T-helper 17 cell (primary cell): Measurements from ENCODE around the gene CD44. TPM values are rescaled to one million over a fixed set of nuclear protein-coding genes. Genes with fewer than 3 reads are reported as not detected.
"Not testable (repeated sequence)": the region's sequence is repeated elsewhere in the genome, so short reads cannot be mapped to it uniquely, and the experiment has no call there.

Source experiments
- ATAC-seq: fragments of 150-1000 bp; cut with Tn5 transposase; 2 replicates; pipeline ENCODE4 v1.10.0; 2021; ENCODE audit warnings: mild to moderate bottlenecking, moderate library complexity
- DNase-seq, 3 donors: peaks; one replicate each; pipeline versions ENCODE4 v3.0.0 to v3.0.0-alpha.2; 2020 to 2021
- H3K9me3 ChIP-seq: one replicate; pipeline ENCODE4 v1.7.0; 2013; ENCODE audit warnings: low read length, mild to moderate bottlenecking; ENCODE audit not compliant: control insufficient read depth, poor library complexity, severe bottlenecking
- H3K27ac Mint-ChIP-seq: one replicate; pipeline ENCODE4 v1.8.0; 2022; ENCODE audit warnings: mild to moderate bottlenecking, moderate library complexity, mixed read lengths
- H3K27me3 Mint-ChIP-seq: one replicate; pipeline ENCODE4 v1.8.0; 2022; ENCODE audit warnings: mixed read lengths
- H3K36me3 Mint-ChIP-seq: one replicate; pipeline ENCODE4 v1.8.0; 2022; ENCODE audit warnings: low read depth, mixed read lengths
- H3K4me1 Mint-ChIP-seq: one replicate; pipeline ENCODE4 v1.8.0; 2022; ENCODE audit warnings: mild to moderate bottlenecking, mixed read lengths
- H3K4me3 Mint-ChIP-seq: one replicate; pipeline ENCODE4 v1.8.0; 2022; ENCODE audit warnings: mild to moderate bottlenecking, moderate library complexity, mixed read lengths
- total RNA-seq, 4 donors: library from RNA in 2 of 4; stranded (reverse) in 2 of 4; gene quantifications; one replicate each; pipeline ENCODE4 v1.2.3 and lab custom pipeline; 2022 to 2026

Gene CD44
- total RNA-seq (1,000 to 10,000 TPM; 1,118 to 1,497 TPM), total RNA-seq (lab: John Stamatoyannopoulos, UW) (482 to 838 reads per million in 2 donors)

DNA sequence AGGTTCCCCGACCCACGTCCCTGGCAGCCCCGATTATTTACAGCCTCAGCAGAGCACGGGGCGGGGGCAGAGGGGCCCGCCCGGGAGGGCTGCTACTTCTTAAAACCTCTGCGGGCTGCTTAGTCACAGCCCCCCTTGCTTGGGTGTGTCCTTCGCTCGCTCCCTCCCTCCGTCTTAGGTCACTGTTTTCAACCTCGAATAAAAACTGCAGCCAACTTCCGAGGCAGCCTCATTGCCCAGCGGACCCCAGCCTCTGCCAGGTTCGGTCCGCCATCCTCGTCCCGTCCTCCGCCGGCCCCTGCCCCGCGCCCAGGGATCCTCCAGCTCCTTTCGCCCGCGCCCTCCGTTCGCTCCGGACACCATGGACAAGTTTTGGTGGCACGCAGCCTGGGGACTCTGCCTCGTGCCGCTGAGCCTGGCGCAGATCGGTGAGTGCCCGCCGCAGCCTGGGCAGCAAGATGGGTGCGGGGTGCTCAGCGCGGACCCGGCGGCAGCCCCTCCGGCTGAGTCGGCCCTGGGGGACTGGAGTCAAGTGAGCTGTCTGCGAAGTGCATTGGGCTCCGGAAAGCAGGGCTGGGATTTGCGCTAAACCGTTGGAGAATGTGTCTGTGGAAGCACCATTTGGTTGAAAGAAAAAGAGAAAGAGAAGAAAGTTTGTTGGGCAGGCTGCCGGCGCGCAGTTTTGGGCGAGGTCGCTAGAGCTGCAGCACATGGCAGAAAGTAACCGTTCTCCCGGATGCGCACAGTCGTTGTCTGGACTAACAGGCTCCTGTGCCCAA, at the start of gene CD44:
TSS of gene CD44 (plus strand) at position 229 of the 779 bp plus-strand sequence. CDS start at position 362, 133 bp downstream.
- Mint-ChIP-seq H3K27me3 (no peaks in the 10 kb centered on the region), H3K4me3 (peak within 1 kb of the TSS; percentile 99), H3K27ac (peak within 1 kb of the TSS; percentile 99), H3K4me1 (peaks cover 46% of the 10 kb centered on the region), H3K36me3 (peaks cover 20% of the 10 kb centered on the region)
- ATAC-seq = peak; percentile 85
- peak; percentile 66 to 79 (median 71) for DNase-seq
- no peaks in the 10 kb centered on the region for H3K9me3 ChIP-seq

GRCh38 chr11:35089666-35090065, 49.3 kb upstream of the CD44 start:
- Mint-ChIP-seq H3K27me3 (no peaks in the 10 kb centered on the region), H3K36me3 (peaks cover 2% of the 10 kb centered on the region), H3K4me3 (no peak overlapping the region), H3K27ac (peak overlapping the region; percentile 21), H3K4me1 (peaks cover 31% of the 10 kb centered on the region)
- no peak for DNase-seq
- ATAC-seq = no peak
- H3K9me3 ChIP-seq = no peaks in the 10 kb centered on the region

DNA sequence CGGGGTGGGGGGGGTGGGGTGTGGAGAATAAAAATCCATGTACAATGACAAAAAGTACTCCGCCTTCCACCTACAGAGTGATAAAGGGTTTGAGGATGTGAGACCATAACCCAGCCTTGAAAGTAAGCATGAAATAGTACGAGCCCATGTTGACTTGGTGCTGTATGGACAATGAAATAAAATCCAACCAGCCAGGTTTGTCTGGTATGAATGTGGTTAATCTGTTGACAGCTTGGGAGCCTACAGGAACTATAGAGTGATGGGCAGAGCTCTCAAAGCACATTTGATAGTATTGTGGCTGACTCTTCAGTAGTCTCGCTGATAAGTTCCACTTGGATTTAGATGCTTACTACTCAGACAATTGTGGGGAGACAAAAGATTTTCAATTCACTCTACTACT, 48.8 kb upstream of the CD44 start:
- peaks cover 2% of the 10 kb centered on the region for H3K36me3 Mint-ChIP-seq
- no peaks in the 10 kb centered on the region for H3K9me3 ChIP-seq
- DNase-seq (no peak), ATAC-seq (no peak)
- peak overlapping the region; percentile 21 for H3K27ac Mint-ChIP-seq
- H3K4me3 Mint-ChIP-seq = no peak overlapping the region
- H3K27me3 Mint-ChIP-seq = no peaks in the 10 kb centered on the region
- peaks cover 27% of the 10 kb centered on the region for H3K4me1 Mint-ChIP-seq

- H3K27ac Mint-ChIP-seq, ATAC-seq, H3K9me3 ChIP-seq, H3K36me3 Mint-ChIP-seq, H3K27me3 Mint-ChIP-seq, DNase-seq, H3K4me3 Mint-ChIP-seq: not testable (repeated sequence)
- peaks cover 32% of the 10 kb centered on the region for H3K4me1 Mint-ChIP-seq
Measured at GRCh38 chr11:35090991-35091390, 48.0 kb upstream of the CD44 start.

GRCh38 chr11:35096723-35097122, 42.2 kb upstream of the CD44 start:
- H3K9me3 ChIP-seq = no peaks in the 10 kb centered on the region
- no peak for DNase-seq
- Mint-ChIP-seq H3K4me1 (peaks cover 16% of the 10 kb centered on the region), H3K36me3 (peaks cover 6% of the 10 kb centered on the region), H3K27ac (no peak overlapping the region), H3K27me3 (no peaks in the 10 kb centered on the region), H3K4me3 (peak overlapping the region; percentile 8)
- ATAC-seq = no peak

DNA sequence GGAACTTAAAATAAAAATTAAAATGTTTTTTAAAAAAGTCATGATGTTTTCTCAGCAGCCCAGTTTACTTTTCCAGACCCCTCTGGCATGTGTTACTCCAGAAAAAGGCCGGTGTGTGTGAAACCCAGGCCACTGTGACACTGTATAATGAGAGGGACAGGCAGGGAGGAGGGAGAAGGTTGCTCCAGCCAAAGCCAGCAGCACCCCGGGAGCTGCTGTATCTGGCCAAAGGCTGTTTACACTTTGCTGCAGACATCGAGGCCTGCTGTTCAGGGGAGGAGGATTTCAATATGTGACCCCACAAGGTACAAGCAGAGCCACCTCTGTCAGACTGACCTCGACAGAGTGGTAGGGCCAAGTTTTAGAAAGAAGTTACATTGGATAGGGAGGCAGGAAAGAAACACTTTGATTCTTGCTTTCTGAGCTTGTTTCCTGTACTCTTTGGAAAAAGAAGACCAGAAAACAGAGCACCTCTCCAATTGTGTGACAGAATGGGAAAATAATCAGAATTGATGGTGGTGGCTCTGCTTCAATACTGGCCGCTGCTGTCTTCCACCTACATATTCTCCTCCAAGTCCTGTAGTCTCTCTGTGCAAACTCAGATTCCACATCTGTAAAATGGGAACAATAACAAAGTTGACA, 41.0 kb upstream of the CD44 start:
- Mint-ChIP-seq H3K27me3 (no peaks in the 10 kb centered on the region), H3K27ac (no peak overlapping the region), H3K4me3 (no peak overlapping the region), H3K36me3 (peaks cover 6% of the 10 kb centered on the region), H3K4me1 (peaks cover 11% of the 10 kb centered on the region)
- H3K9me3 ChIP-seq = no peaks in the 10 kb centered on the region
- no peak for DNase-seq
- no peak for ATAC-seq

- no peak for DNase-seq
- Mint-ChIP-seq H3K27me3 (no peaks in the 10 kb centered on the region), H3K4me3 (no peak overlapping the region), H3K36me3 (peaks cover 3% of the 10 kb centered on the region), H3K27ac (no peak overlapping the region), H3K4me1 (peaks cover 11% of the 10 kb centered on the region)
- no peak for ATAC-seq
- no peaks in the 10 kb centered on the region for H3K9me3 ChIP-seq
Measured at GRCh38 chr11:35098855-35099254, 40.1 kb upstream of the CD44 start.

DNA sequence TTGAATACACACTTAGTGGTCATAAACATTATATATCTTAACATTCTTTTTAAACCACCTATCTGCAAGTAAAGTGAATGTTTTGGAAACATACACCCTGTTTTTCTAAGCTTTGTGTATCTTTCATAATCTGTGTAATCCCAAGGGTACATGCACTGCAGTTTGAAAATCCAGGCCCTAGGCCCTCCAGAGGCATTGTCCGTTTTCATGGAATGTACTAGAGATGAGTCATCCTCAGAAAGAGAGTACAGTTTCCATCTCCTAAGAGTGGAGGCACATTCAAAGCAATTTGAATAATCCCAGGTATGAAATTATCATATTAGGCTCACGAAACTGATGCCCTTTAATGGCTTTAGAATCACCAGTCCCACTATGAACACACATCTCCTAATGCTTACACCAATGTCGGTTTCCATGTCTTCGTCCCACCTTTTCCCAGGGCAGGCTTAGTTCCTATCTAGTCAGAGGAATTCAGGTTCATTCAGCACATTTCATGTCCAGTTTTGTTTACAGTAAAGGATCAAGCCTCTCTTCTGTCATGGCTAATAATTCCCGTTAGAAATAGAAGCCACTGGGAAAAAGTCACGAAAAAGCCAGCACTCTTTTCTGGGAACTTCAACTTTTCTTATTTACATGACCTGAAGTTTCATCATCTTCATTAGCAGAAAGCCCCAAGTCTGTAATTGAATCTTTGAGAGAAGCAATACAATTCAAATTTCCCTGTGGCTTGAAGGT, 39.5 kb upstream of the CD44 start:
- ATAC-seq (no peak), DNase-seq (no peak)
- Mint-ChIP-seq H3K27ac (no peak overlapping the region), H3K27me3 (no peaks in the 10 kb centered on the region), H3K4me3 (no peak overlapping the region), H3K36me3 (peaks cover 3% of the 10 kb centered on the region), H3K4me1 (peaks cover 11% of the 10 kb centered on the region)
- H3K9me3 ChIP-seq = no peaks in the 10 kb centered on the region

GRCh38 chr11:35100013-35100383, 39.0 kb upstream of the CD44 start:
- H3K9me3 ChIP-seq = no peaks in the 10 kb centered on the region
- no peaks in the 10 kb centered on the region for H3K27me3 Mint-ChIP-seq
- no peak for ATAC-seq
- H3K4me3 Mint-ChIP-seq = no peak overlapping the region
- peaks cover 3% of the 10 kb centered on the region for H3K36me3 Mint-ChIP-seq
- peaks cover 12% of the 10 kb centered on the region for H3K4me1 Mint-ChIP-seq
- DNase-seq = no peak
- H3K27ac Mint-ChIP-seq = no peak overlapping the region

DNA sequence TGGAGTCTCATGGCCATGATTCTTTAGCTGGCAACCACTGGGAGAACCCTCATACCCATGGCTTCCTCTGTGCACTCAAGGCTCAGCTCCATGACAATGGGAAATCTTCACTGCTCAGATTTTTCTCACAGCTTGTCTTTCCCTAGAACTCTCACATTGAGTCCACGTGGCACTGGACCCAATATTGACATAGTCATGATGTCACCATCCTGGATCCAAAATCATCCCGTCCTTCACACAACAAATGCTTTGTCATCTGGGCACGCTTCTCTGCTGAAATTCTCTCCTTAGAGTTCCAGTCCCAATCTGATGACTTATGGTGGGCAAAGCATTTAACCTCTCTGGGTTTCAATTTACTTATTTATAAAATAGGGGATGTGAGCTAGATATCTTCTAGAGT, 37.7 kb upstream of the CD44 start:
- no peaks in the 10 kb centered on the region for H3K27me3 Mint-ChIP-seq
- DNase-seq (no peak), ATAC-seq (no peak)
- H3K36me3 Mint-ChIP-seq = no peaks in the 10 kb centered on the region
- peaks cover 14% of the 10 kb centered on the region for H3K4me1 Mint-ChIP-seq
- no peak overlapping the region for H3K27ac Mint-ChIP-seq
- H3K4me3 Mint-ChIP-seq = no peak overlapping the region
- no peaks in the 10 kb centered on the region for H3K9me3 ChIP-seq

DNA sequence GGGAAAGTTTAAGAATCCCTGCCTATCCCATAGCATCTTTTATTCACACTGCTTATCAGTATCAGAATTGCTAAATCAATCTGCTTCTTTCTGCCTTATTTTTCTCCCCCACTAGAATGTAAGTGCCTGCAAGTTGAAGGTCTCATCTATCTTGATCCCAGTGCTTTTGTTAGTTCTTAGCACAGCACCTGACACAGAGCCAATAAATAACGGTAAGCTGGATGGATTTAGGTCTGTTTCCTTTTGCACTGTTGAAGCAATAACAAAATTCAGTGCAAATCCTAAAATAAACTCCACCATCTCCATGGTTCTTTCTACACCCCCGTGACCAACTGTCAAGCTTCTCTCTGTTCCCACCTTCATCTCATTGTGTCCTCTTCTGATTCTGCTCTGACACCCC, 36.7 kb upstream of the CD44 start:
- Mint-ChIP-seq H3K36me3 (no peaks in the 10 kb centered on the region), H3K4me1 (peaks cover 21% of the 10 kb centered on the region), H3K27me3 (no peaks in the 10 kb centered on the region), H3K4me3 (no peak overlapping the region), H3K27ac (peak overlapping the region; percentile 22)
- no peaks in the 10 kb centered on the region for H3K9me3 ChIP-seq
- no peak for DNase-seq
- no peak for ATAC-seq

DNA sequence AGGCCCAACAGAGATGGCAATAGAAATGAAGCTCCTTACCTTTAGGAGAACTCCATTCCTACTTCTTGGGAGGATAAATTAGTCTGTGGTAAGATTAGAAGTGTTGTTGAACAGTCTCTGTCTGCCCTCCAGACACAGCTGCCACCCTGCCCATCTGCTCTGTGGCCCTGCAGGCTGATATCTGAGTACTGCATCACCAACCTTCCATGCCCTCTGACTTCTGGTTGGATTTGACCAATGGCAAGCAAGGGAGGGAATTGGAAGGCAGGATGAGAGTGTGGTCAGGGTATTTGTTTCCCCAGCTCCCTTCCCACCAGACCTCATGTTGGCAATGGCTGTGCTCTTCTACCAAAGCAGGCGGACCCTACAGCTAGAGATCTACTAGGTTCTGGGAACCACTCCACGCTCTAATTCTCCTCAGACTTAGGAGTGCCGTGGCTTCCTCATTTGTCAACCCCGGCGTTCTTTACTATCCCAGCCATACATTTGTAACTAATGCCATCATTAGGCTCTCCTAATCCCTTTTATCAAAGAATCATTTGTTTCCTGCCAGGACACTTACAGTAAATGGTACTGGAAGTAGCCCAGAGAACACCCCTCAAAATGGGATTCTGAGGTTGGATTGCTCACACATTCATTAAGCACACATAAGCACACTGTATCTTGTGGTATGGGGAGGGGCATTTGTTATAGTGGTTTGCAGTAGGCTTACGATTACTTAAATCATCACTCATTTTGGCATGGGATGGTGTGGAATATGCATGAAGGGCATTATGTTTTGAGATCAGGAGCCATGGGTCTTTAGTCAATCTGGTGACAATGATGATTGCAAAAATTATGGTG, 35.4 kb upstream of the CD44 start:
- no peak for ATAC-seq
- Mint-ChIP-seq H3K4me1 (peaks cover 24% of the 10 kb centered on the region), H3K4me3 (no peak overlapping the region), H3K27ac (no peak overlapping the region), H3K27me3 (no peaks in the 10 kb centered on the region), H3K36me3 (no peaks in the 10 kb centered on the region)
- no peaks in the 10 kb centered on the region for H3K9me3 ChIP-seq
- no peak for DNase-seq

GRCh38 chr11:35104655-35105054, 34.3 kb upstream of the CD44 start:
- peaks cover 24% of the 10 kb centered on the region for H3K4me1 Mint-ChIP-seq
- no peak overlapping the region for H3K27ac Mint-ChIP-seq
- no peak for ATAC-seq
- H3K9me3 ChIP-seq = no peaks in the 10 kb centered on the region
- H3K27me3 Mint-ChIP-seq = no peaks in the 10 kb centered on the region
- no peaks in the 10 kb centered on the region for H3K36me3 Mint-ChIP-seq
- DNase-seq = no peak
- no peak overlapping the region for H3K4me3 Mint-ChIP-seq
